Endothelial cell of hepatic sinusoid (primary cell): ENCODE results near the gene NPIPA8.
"Not testable (repeated sequence)": the region's sequence is repeated elsewhere in the genome, so short reads cannot be mapped to it uniquely, and the experiment has no call there.

Source experiments
- in situ Hi-C: cut with HindIII; loops from 2 replicates; pipeline ENCODE4 v1.10.0; 2017; ENCODE audit warnings: low sequenced_read_pairs

Gene NPIPA8

GRCh38 chr16:18280319-18280718 is 56.2 kb downstream of the NPIPA8 start:
- in situ Hi-C loops, result not testable (repeated sequence)

- in situ Hi-C loops, result not testable (repeated sequence)
These were observed 59.8 kb downstream of the NPIPA8 start for GRCh38 chr16:18276756-18277155.

GRCh38 chr16:18270171-18270570 is 66.4 kb downstream of the NPIPA8 start:
- in situ Hi-C loops, result not testable (repeated sequence)
